GM19463 (cell line): ENCODE data around the gene NR6A1.

Source experiments
- ATAC-seq: cut with Tn5 transposase; IDR thresholded peaks from one replicate; pipeline ENCODE4 v1.9.1; 2021; ENCODE audit warnings: mild to moderate bottlenecking, moderate library complexity; ENCODE audit not compliant: unreplicated experiment

Gene NR6A1

DNA sequence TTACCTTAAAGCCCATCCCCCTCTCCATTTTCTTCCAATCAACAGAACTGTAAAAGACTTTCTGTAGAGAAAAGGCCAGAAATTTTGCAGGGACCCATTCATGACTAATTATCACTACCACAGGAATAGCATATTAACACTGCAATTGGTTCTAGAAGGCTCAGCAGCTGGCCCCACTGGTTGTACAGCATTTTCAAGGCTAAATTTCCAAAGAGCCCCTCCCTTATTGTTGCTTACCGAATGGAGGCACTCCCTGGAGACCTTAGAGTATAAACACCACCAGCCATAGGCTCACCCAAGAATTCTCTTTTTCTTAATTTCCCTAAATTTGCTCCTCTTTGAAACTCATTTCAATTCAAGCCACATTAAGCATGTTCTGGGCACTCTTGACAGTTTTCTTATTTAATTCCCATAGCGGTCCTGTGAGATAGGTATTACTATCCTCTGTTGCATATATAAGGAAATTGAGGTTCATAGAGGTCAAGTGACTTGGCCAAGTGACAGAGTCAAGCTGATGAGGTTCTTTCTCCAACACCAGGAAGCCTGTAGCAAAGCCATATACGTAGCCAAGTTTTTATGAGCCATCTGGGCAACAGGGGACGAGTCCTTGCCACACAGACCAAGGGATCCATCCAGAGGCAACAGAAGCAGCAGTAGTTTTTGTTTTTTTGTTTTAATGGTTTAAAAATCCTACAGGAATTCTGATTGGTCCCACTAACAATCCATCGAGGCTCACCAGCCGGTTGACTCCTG, 180.0 kb downstream of the NR6A1 start:
- no peak for ATAC-seq

DNA sequence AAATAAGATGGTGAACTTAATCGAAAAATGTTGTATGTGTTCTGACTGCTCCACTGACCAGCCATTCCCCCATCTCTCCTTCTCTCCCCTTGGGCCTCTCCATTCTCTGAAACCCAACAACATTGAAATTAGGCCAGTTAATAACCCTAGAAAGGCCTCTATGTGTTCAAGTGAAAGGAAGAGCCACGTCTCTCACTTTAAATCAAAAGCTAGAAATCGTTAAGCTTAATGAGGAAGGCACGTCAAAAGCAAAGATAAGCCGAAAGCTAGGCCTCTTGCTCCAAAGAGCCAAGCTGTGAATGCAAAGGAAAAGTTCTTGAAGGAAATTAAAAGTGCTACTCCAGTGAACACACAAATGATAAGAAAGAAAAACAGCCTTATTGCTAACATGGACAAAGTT, 186.5 kb downstream of the NR6A1 start:
- no peak for ATAC-seq

DNA sequence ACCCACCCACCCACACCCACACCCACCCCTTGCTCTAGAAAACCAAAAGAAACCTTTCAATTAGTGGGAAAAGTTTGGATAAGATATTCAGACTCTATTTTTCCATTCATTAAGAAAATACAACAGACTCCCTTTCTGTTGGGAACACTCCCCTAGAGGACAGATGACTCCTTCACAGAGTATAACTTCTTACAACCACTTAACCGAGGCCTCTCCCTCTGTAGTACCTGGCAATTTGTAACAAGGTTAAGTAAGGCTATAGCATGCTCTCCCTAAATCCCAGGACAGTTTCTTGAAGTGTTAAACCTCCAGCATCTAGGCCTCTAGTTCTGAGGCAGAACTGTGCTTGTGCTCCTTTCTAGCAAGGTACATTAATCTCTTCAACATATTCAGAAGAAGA, 188.0 kb downstream of the NR6A1 start:
- no peak for ATAC-seq

DNA sequence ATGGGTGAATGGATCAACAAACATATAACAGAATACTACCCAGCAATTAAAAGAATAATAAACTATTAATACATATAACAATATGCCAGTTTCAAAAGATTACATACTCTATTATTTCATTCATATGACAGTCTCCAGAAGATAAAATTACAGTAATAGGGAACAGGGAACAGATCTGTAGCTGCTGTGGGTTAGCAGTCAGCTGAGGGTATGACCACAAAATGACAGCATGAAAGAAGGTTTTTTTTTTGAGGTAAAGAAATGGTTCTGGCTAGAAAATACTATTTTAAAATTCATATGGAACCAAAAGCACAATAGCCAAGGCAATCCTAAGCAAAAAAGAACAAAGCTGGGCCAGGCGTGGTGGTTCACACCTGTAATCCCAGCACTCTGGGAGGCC, 190.9 kb downstream of the NR6A1 start:
- no peak for ATAC-seq

DNA sequence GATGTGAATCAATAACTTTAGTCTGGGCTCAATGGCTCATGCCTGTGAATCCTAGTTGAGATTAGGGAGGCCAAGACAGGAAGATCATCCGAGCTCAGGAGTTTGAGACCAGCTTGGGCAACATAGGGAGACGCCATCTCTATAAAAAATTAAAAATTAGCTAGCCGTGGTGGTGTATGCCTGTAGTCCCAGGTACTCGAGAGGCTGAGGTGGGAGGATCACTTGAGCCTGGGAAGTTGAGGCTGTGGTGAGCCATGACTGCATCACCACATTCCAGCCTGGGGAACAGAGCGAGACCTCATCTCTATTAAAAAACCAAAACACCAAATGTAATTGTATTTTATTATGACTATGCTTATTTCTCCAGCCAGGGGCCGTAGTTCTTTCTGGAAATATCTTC, 194.4 kb downstream of the NR6A1 start:
- ATAC-seq, result no peak

DNA sequence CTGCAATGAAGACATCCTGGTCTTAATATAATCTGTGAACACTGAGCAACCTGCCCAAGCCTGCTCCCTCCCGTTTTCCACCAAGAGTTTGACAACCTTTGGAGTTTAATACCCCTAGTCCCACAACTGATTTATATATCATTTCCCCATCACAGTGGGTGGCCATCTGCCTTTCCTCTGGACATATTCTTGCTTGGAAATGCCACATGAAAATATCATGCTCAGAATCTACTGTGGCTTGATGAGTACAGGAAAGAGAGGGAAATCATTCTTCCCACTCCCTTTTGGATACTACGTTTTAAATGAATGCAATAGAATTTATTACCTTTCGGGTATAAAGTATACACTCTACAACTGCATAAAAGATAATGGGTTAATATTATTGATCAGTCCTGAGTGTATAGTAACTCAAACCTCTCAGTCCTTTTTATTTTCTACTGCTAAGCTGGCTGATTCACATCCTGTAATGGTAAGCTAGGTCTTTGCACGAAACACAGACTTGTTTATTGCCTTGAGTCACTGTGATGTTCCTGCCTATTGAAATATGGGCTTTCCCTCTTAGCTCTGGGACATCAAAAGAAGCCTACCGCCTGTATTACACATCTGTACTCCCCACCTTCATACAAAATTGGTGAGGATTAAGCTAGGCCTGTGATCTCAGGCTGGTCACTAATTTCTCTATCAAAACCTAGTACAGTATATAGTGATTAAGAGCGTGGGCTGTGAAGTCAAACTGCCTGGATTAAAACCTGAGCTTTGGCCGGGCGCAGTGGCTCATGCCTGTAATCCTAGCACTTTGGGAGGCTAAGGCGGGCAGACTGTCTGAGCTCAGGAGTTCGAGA, 196.4 kb downstream of the NR6A1 start:
- ATAC-seq, result no peak

DNA sequence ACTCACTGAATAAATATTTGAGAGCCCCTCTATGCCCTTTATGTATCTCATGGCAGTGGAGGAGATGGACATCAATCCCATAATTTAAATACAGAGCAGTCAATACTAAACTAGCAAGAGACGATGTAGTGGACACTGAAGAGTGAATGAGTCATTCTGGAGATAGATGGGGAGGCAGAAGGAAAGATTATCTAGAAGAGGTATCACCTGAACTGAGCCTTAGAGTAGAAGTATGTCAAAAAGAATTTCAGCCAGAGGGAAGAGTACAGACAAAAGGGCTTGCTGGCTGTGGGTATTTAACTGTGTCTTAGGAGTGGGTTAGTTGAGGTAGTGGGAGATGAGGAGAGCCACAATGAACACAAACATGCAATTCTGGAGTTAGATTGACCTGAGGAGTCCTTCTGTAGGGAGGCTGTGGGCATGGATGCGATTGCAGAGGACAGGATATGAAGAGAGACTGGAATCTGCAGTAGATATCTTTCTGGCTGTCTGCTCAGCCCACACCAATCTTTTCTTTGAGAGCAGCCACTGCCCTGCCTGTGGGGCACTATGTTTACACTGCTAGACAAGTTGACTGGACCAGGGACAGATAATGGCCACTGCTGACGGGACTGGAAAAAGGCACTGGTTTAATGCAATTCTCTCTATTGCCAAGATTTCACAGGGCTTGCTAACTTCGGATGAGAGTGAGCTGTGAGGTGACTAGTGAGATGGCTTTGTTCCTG, 200.0 kb downstream of the NR6A1 start:
- no peak for ATAC-seq

DNA sequence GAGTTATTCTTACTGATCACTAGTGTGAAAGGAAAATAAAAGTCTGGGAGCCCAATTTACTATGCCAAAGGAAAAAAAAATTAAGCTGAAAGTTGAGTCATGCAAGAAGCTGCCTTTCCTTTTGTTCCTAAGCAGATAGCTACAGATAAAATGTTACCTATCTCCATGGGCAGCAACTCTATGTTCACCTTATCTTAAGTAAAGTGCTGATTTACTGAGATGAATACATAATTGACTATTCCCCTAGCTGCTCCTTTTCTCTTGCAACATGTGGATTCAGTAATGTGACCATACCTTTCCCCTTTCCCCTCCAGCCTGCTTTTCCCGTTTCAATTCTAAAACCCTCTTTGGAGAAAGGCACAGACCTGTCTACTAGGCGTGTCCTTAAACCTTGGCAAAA, 201.2 kb downstream of the NR6A1 start:
- ATAC-seq, result no peak

DNA sequence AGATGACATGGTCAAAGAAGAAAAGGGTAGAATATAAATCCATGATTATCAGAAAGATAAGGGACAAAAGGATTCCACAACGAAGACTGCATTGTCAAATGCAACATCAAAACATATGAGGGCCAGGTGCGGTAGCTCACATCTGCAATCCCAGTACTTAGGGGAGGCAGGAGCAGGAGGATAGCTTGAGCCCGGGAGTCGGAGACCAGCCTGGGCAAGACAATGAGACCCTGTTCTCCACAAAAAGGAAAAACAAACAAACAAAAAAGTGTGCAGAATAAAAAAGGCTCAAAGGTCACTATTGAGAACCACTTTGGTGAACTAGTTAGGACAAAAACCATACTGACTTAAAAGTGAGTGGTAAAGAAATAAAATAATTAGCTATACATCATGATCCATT, 203.7 kb downstream of the NR6A1 start:
- no peak for ATAC-seq

DNA sequence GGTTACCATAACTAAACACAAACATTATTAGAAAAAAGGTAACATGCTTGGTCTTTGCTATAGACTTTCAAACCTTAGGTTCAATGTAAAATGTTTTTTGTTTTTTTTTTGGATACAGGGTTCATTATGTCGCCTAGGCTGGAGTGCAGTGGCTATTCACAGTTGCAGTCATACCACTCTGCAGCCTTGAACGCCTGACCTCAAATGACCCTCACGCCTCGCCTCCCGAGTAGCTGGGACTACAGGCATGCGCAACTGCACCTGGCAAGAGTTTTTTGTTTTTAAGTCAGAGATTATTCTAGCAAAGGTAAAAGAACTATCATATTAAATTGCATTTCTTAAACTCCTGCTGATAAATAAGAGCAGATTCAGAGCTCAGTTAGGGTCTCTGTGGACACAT, 208.8 kb downstream of the NR6A1 start:
- no peak for ATAC-seq

DNA sequence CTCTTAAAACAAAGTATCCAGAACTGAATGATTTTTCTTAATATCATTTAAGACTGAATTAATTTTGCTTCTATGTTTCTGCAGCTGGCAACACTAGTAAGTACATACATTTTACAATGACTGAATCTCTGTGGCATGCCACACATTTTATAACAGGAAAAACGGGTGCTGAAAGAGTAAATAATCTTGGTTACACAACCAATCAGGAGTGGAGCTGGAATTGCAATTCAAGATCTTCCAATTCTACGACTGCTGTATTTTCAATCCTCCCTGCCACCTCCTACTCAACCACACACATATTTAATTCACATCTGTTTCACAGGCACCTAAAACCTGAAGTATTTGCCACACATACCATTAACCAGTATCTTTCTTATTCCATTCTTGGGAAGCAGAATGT, 211.2 kb downstream of the NR6A1 start:
- ATAC-seq, result no peak

DNA sequence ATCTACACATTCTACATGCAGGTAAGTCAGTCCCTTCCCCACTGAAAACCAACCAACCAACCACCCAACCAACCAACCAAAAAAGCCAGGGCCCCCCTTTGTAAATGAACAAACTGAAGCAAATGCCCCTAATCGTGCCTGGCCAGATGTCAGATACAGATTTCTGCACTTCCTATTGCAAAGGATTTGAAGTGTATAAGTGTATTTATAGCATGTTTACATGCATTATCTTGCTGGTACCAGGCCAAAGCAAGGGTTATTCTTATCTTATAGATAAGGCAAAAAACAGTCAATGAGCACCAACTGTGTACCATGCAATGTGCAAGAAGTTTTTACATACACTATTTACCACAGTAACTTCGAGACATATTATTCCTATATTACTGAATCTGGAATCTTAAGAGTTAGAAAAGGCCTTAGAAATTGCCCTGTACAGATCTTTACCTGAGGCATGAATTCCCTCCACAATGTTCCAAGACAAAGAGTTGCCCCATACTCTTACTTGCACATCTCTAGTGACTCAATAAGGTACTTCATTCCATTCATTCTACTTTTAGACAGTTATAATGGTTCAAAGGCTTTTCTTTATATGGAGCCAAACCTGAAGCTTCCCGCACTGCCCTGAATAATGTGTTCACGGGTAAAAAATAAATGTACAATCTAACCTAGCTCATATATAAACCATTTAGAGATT, 212.2 kb downstream of the NR6A1 start:
- no peak for ATAC-seq

DNA sequence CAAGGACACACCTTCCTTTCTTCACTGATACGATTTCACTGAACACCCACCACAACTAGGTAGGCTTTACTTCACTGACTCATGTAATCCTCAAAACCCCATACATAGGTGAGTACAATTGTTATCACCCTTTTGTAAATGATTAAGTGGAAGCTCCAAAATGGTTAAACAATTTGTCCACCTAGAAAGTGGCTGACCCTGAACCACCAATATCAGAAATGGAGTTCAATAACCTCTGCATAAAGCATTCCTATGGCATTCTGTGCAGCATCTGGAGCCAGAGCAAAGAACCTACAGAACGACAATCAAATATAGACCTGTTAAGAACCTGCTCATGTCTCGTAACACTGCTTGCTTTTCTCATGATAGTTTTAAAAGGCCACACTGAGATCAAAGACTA, 213.2 kb downstream of the NR6A1 start:
- ATAC-seq, result no peak

DNA sequence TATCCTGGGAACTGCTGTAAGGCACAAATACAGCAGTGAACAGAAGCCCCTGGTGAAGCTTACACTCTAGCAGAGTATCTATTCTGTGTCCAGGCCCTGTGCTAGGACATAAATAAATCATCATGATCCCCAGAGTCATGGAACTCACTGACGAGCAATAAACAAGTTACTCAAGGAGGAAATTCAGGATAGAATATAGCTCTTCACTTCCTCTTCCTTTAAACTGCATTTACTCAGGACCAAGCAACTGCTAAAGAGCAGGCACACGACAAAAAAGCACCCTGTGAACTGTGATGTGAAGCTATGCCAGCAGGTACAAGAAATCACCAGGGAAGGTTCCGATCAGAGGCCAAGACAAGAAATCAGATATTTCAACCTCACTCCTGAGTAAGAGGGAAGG, 216.1 kb downstream of the NR6A1 start:
- ATAC-seq, result no peak

DNA sequence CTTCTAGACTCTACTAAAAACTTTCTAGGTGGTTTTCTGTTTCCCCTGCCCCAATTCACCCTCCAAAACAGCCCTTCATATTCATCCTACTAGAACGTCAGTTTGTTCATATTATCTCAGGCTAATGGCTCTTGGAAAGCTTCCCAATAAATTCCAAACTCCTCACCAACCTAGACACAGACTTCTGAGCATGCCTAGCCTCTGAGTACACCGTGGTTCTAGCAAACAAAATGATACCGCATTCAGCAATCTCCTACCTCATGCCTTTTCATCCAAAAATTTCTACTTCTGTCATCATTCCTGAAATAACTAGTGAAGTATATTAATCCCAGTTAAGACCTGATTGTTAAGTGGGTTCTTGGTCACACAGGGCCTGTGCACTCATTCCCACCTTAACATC, 217.4 kb downstream of the NR6A1 start:
- no peak for ATAC-seq

DNA sequence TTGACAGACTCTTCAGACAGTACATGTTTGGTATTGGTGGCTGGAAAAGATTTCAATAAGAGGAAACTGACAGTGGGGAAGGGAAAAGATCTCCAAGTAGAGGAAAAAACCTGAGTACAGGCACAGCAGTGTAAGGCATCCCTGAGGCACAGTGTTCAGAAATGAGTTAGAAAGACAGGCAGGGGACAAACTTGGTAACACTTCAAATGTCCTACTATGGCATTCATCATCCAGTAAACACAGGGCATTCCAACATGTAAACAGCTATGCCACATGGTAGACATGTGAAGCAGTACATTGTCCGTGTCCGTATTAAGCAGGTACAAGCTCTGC, 218.9 kb downstream of the NR6A1 start:
- ATAC-seq, result no peak

DNA sequence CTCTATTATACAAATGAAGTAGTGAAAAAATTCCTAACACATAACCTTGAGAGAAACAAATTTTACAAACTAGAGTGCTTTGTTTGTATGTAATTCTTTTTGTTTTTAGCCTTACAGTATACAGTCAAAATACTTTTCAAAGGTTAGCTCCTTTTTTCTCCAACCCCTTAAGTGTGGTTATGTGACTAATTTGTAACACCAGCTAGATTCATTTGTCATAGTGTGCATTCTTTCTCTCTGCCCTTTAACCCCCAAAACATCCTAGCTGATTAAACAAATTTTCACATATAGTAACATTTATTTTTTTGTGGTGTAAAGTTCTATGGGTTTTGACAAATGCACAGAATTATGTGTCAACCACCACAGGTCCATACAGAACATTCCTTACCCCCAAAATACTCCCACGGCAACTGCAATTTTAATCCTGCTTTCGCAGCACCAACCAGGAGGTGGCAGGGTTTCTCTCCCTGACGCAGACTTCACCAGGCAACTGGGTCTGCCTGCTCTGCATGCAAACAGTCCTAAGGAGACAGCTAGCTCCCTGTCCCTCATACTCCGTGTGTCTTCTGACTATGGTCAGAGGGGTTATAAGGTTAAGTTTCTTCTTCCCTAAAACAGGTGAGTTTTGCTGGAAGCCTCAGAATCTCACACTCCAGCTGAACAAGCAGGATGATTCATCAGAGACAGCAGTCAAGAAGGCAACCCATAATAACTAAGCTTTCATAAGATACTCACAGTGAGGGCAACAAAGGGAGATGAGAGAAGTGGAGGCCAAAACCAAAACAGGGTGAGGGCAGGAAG, 219.4 kb downstream of the NR6A1 start:
- ATAC-seq, result no peak

DNA sequence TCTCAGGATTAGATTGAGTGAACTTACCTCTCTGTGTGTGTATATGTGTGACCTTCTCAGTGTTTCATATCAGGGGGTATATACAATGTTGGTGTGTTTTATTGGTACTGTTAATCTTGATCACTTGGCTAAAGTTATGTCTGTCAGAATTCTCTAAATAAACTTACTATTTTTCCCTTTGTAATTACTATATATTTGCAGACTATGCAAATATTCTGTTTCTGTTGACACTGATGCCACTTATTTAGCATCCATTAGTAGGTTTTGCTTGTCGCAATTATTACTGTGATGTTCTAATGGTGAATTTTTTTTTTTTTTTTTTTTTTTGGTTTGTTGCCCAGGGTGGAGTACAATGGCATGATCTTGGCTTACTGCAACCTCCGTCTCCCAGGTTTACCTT, 221.0 kb downstream of the NR6A1 start:
- ATAC-seq, result no peak

DNA sequence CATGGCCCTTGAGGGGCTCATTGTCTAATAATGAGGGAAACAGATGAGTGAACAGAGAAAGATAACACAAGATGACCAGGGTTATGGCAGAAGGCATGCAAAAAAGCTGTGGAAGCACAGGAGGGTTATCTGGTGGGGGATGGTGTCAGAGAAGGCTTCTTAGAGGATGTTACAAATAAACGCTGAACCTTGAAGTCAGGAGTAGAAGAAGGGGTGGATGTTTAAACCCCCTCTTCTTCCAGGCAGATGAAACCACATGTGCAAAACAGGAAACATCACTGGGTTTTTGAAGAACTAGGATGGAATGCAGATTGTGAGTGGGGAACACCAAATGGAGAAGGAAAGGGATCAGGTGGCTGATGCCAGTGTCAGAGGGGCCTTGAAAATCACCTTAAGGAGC, 222.1 kb downstream of the NR6A1 start:
- no peak for ATAC-seq

DNA sequence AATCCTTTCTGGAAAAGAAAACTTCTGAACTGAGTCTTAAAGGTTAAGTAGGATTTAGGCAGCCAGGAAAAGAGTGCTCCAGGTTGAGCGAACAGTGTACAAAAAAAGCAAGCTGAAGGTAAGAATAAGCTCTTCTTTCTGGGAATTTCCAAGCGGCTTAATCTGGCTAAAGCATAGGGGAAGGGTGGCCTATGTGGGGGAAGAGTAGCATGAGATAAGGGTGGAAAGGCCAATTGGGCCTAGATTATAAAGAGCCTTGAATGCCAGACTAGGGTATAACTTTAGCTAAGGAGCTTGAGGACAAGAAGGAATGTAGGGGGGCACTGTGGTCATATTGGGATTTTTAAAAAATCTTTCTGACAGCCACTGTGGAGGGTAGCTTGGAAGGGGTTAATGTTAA, 226.6 kb downstream of the NR6A1 start:
- no peak for ATAC-seq

DNA sequence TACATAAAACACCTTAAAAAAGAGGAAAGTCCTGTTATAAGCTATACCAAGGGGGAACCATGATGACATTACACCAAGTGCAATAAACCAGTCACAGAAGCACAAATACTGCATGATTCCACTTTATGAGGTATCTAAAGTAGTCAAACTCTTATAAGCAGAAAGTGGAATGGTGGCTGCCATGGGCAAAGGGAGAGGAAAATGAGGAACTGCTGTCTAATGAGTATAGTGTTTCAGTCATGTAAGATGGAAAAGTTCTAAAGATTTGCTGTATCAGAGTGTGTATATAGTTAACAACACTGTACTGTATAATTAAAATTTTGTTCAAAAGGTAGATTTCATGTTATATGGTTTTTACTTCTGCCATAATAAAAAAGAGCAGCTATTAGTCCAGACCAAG, 229.3 kb downstream of the NR6A1 start:
- ATAC-seq, result no peak
